Common myeloid progenitor, CD34-positive (primary cell): ENCODE measurements around the gene DNAJC4.
A peak's percentile ranks its signal among the peaks of the same experiment; 100 is the strongest.

Experiments
- CTCF ChIA-PET: fragments of 350-600 bp; sonication (Branson Sonifier 250); formaldehyde crosslinking; loops from one replicate; lab custom pipeline; 2021; ENCODE audit warnings: antibody characterized with exemption; lab: Charles Lee
- POLR2A ChIA-PET: fragments of 350-600 bp; sonication (Branson Sonifier 250); formaldehyde crosslinking; loops from one replicate; lab custom pipeline; 2021; ENCODE audit warnings: antibody characterized with exemption; lab: Charles Lee
- DNase-seq, 3 donors: peaks; one replicate each; pipeline versions ENCODE4 v3.0.0 to v3.0.0-alpha.2; 2013
- H3K27ac ChIP-seq, 2 experiments: 1 replicate in 1 of 2; 2 replicates in 1 of 2; pipeline ENCODE4 v1.7.0; 2013; ENCODE audit warnings: inconsistent platforms in 2 of 2, low read length in 2 of 2, mild to moderate bottlenecking in 2 of 2, low read depth in 1 of 2, moderate library complexity in 1 of 2; ENCODE audit not compliant: severe bottlenecking in 2 of 2, insufficient read depth in 1 of 2, poor library complexity in 1 of 2
- H3K27me3 ChIP-seq, 5 experiments: replicated peaks in 2 of 5; 1 replicate in 3 of 5; 2 replicates in 2 of 5; pipeline versions ENCODE4 v1.6.1 to v1.7.0; 2013; ENCODE audit warnings: low read length in 4 of 5, mild to moderate bottlenecking in 2 of 5, moderate library complexity in 2 of 5, inconsistent platforms in 1 of 5; ENCODE audit not compliant: insufficient read depth in 5 of 5, control insufficient read depth in 4 of 5
- H3K36me3 ChIP-seq, 4 experiments: 1 replicate in 2 of 4; 2 replicates in 2 of 4; pipeline versions ENCODE4 v1.6.1 to v1.7.0; 2013; ENCODE audit warnings: low read length in 3 of 4, control low read depth in 1 of 4, mild to moderate bottlenecking in 1 of 4; ENCODE audit not compliant: control insufficient read depth in 4 of 4, insufficient read depth in 4 of 4
- H3K4me1 ChIP-seq, 4 experiments: 1 replicate in 3 of 4; 2 replicates in 1 of 4; pipeline versions ENCODE4 v1.6.1 to v1.7.1; 2013; ENCODE audit warnings: low read length in 3 of 4, mild to moderate bottlenecking in 3 of 4, control low read depth in 1 of 4, inconsistent platforms in 1 of 4, moderate library complexity in 1 of 4; ENCODE audit not compliant: control insufficient read depth in 4 of 4, insufficient read depth in 4 of 4; ENCODE audit errors: control extremely low read depth in 1 of 4
- H3K4me3 ChIP-seq, 7 experiments: 1 replicate in 4 of 7; 2 replicates in 3 of 7; pipeline versions ENCODE4 v1.5.1 to v1.7.0; 2013; ENCODE audit warnings: mild to moderate bottlenecking in 7 of 7, low read length in 6 of 7, moderate library complexity in 6 of 7, inconsistent platforms in 2 of 7, low read depth in 2 of 7, control low read depth in 1 of 7; ENCODE audit not compliant: insufficient read depth in 4 of 7, control insufficient read depth in 1 of 7; ENCODE audit errors: extremely low read depth in 1 of 7
- H3K9me3 ChIP-seq, 5 experiments: 1 replicate in 4 of 5; 2 replicates in 1 of 5; pipeline versions ENCODE4 v1.6.1 to v1.7.1; 2013; ENCODE audit warnings: low read length in 4 of 5, mild to moderate bottlenecking in 2 of 5, inconsistent platforms in 1 of 5, low read depth in 1 of 5, moderate library complexity in 1 of 5; ENCODE audit not compliant: control insufficient read depth in 4 of 5, insufficient read depth in 2 of 5; ENCODE audit errors: control extremely low read depth in 1 of 5
- WGBS: methylation state at CpG from one replicate; pipeline ENCODE4 v1.1.5; 2013; ENCODE audit not compliant: insufficient coverage; 5-methylcytosine and 5-hydroxymethylcytosine counted together

DNAJC4 gene

DNA sequence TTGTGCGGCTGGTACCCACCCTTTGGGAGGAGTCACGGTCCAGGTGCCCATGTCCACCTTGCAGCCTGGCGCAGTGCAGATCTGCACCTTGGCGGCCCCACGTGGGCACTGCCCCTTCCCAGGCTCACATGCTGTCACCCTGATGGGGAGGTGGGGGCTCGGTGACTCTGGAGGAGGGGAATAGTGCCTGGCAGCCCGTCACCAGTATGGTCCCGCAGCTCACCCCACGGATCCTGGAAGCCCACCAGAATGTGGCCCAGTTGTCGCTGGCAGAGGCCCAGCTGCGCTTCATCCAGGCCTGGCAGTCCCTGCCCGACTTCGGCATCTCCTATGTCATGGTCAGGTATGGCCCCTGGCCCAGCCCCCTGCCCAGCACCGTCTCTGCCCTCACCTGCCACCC is 9.6 kb upstream of the DNAJC4 start:
- Histone ChIP-seq H3K27ac (no peak overlapping the region), H3K4me1 (peaks cover 0 to 16% (median 11%) of the 10 kb centered on the region in 4 experiments), H3K27me3 (no peaks in the 10 kb centered on the region), H3K9me3 (no peaks in the 10 kb centered on the region), H3K4me3 (no peak overlapping the region), H3K36me3 (peaks cover 9 to 63% (median 49%) of the 10 kb centered on the region in 4 experiments)
- ChIA-PET CTCF (interaction anchor here (16.0 kb wide), 1 partner anchor 13 kb away, joined by 321 read pairs; the partner anchor contains the start of gene FERMT3), POLR2A (no interaction called here)
- DNase-seq = no peak
- 98% methylated on average over 8 of the region's 14 CpGs for WGBS

DNA sequence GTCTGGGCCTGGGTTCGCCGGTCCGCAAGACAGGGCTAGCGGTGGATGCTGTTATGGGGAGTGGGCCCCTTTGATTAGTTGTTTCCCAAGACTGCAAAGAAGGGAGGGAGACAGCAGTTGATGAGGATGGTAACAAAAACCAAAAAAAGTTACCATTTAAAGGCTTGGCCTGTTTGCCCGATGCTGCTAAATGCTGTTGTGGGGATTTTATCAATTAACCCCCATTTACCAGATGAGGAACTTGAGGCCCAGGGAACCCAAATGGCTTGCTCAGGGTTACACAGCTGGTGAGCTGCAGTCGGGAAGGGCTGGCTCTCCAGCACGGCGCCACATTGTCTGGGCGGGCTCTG is 7.7 kb upstream of the DNAJC4 start:
- CTCF ChIA-PET = interaction anchor here (0.8 to 16.0 kb wide), 4 partner anchors 14 to 34 kb away, joined by 3 to 321 read pairs (median 10); partner anchors contain the start of genes FERMT3, FKBP2 and PLCB3
- no peak for DNase-seq
- Histone ChIP-seq H3K9me3 (no peaks in the 10 kb centered on the region), H3K27ac (no peak overlapping the region), H3K4me3 (no peak overlapping the region), H3K27me3 (no peaks in the 10 kb centered on the region), H3K4me1 (peaks cover 0 to 32% (median 26%) of the 10 kb centered on the region in 4 experiments), H3K36me3 (peaks cover 5 to 55% (median 44%) of the 10 kb centered on the region in 4 experiments)
- 83% methylated on average over 7 of the region's 9 CpGs for WGBS
- POLR2A ChIA-PET = interaction anchor here (2.1 kb wide), 1 partner anchor 16 kb away, joined by 20 read pairs; the partner anchor contains the start of gene FERMT3

DNA sequence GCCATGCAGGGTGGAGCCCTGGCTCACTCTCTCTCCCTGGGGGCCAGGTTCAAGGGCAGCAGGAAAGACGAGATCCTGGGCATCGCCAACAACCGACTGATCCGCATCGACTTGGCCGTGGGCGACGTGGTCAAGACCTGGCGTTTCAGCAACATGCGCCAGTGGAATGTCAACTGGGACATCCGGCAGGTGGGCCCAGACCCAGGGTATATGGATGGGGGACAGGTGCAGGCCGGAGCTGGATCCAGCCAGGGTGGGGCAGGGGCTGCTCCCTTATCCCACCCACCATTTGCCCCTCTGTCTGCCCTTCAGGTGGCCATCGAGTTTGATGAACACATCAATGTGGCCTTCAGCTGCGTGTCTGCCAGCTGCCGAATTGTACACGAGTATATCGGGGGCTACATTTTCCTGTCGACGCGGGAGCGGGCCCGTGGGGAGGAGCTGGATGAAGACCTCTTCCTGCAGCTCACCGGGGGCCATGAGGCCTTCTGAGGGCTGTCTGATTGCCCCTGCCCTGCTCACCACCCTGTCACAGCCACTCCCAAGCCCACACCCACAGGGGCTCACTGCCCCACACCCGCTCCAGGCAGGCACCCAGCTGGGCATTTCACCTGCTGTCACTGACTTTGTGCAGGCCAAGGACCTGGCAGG is 7.2 kb upstream of the DNAJC4 start:
- CTCF ChIA-PET = interaction anchor here (0.8 to 16.0 kb wide), 8 partner anchors 13 to 81 kb away, joined by 3 to 321 read pairs (median 4); partner anchors contain the start of genes FERMT3, FKBP2 and PLCB3
- no peaks in the 10 kb centered on the region for H3K27me3 ChIP-seq
- peaks cover 4 to 53% (median 41%) of the 10 kb centered on the region in 4 experiments for H3K36me3 ChIP-seq
- H3K9me3 ChIP-seq = no peaks in the 10 kb centered on the region
- WGBS = 91% methylated on average over 18 of the region's 24 CpGs
- H3K4me3 ChIP-seq = no peak overlapping the region
- no peak for DNase-seq
- H3K27ac ChIP-seq = no peak overlapping the region
- POLR2A ChIA-PET = interaction anchor here (1.0 to 2.1 kb wide), 2 partner anchors 9 to 16 kb away, joined by 3 to 20 read pairs; partner anchors contain the start of gene FERMT3
- H3K4me1 ChIP-seq = peaks cover 0 to 32% (median 27%) of the 10 kb centered on the region in 4 experiments

DNA sequence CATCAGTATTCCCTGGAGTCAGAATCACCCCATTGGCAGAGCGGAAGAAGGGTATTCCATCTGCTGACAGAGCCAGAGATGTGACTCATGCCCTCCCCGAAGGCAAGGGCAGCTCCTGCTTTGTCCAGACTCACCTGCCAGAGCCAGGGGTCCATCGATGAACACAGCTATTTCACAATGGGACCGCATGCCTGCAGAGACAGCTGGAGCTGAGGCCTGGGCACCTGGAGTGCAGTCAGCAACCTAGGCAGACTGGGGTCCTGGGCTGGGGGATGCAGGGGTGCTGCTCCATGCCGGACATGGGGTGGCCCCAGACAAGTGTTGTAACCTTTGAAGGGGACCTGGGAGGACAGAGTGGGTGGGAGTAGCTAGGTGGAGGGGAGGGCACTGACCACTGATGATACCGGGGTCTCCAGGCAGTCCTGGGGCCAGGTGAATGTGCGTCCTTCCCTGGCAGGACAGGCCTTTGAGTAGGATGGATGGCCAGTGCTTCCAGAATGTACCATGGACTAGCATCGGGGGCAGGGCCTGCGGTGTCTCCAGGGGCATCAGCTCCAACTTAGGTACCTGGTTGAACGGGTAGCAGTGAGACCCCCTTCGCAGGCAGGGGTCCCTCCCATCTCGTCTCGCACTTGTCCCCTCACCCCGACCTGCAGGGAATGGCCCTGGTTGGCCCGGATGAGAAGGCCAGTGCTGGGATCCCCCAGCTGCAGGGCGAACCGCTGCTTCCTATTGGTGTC is 6.0 kb upstream of the DNAJC4 start:
- 99% methylated on average over 16 of the region's 17 CpGs for WGBS
- no peak overlapping the region for H3K27ac ChIP-seq
- H3K27me3 ChIP-seq = no peaks in the 10 kb centered on the region
- no peaks in the 10 kb centered on the region for H3K9me3 ChIP-seq
- ChIA-PET POLR2A (interaction anchor here (1.0 to 2.1 kb wide), 3 partner anchors 10 to 17 kb away, joined by 3 to 20 read pairs (median 3); partner anchors contain the start of gene FERMT3), CTCF (interaction anchor here (1.0 to 16.0 kb wide), 8 partner anchors 12 to 80 kb away, joined by 3 to 321 read pairs (median 4); partner anchors contain the start of genes FERMT3, FKBP2 and PLCB3)
- peaks cover 4 to 45% (median 32%) of the 10 kb centered on the region in 4 experiments for H3K36me3 ChIP-seq
- DNase-seq = no peak
- no peak overlapping the region for H3K4me3 ChIP-seq
- peaks cover 0 to 34% (median 30%) of the 10 kb centered on the region in 4 experiments for H3K4me1 ChIP-seq

DNA sequence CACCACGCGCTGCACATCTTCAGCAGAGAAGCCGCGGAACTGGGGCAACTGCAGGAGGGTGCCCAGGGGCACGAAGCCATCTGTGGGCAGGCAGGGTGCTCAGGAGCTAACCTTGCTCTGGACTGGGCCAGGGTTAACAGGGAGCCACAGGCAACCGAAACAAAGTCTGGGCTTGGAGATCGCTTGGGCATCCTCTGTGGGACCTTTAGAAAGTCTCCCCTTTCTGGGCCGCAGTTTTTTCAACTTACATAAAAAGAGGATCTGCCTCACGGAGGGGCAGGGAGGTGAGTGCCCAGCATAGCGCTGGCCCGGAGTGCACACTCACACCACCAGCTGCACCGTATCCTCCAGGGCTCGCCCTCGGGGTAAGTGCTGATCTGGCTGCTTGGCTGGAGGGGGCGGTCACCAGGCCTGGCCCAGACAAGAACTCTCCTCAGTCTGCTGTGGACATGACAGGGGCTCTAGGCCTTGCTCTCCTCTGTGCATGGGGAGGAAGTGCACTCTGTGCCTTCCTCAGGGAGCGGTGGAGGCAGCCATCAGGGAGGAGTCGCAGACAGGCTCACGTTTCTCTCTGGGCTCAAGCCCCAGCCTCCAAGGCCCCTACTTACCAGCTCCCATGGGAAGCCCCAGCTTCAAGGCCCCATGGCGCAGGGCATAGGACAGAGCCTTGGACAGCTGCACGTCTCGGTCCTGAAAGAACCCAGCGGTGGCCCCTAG is 5.3 kb upstream of the DNAJC4 start:
- peak overlapping the region; percentile 33 to 87 for H3K27ac ChIP-seq
- ChIA-PET POLR2A (interaction anchor here (0.6 to 3.1 kb wide), 4 partner anchors 13 to 210 kb away, joined by 3 to 27 read pairs (median 12); partner anchors contain the start of gene FERMT3), CTCF (interaction anchor here (1.0 to 16.0 kb wide), 5 partner anchors 8 to 65 kb away, joined by 3 to 321 read pairs (median 6); partner anchors contain the start of genes FERMT3 and PLCB3)
- DNase-seq = no peak
- WGBS = 77% methylated on average over 21 of the region's 22 CpGs
- H3K9me3 ChIP-seq = no peaks in the 10 kb centered on the region
- peaks cover 3 to 40% (median 26%) of the 10 kb centered on the region in 4 experiments for H3K36me3 ChIP-seq
- H3K4me1 ChIP-seq = peaks cover 0 to 42% (median 37%) of the 10 kb centered on the region in 4 experiments
- peak overlapping the region; percentile 35 to 93 (median 77) for H3K4me3 ChIP-seq
- H3K27me3 ChIP-seq = no peaks in the 10 kb centered on the region
